CD14-positive monocyte (primary cell): ENCODE results near the gene CDC42BPG. TPM values are rescaled to one million over a fixed set of nuclear protein-coding genes. Genes with fewer than 3 reads are reported as not detected.

ENCODE experiments used
- DNase-seq, 3 donors: peaks; one replicate each; pipeline ENCODE4 v3.0.0-alpha.2; 2011 to 2022
- H2AFZ ChIP-seq: 2 replicates; pipeline ENCODE4 v1.6.0; 2012; ENCODE audit warnings: mild to moderate bottlenecking, low read depth, low read length, inconsistent platforms; ENCODE audit not compliant: insufficient read depth, poor library complexity, severe bottlenecking
- H3K27ac ChIP-seq, 2 donors: 1 replicate in 1 of 2; 2 replicates in 1 of 2; pipeline ENCODE4 v1.5.1; 2012 to 2013; ENCODE audit warnings: low read length in 2 of 2, control low read depth in 1 of 2, inconsistent platforms in 1 of 2, low read depth in 1 of 2, mild to moderate bottlenecking in 1 of 2
- H3K27me3 ChIP-seq, 2 donors: one replicate each; pipeline versions ENCODE4 v1.6.0 to v1.6.1; 2011 to 2013; ENCODE audit warnings: low read length in 2 of 2; ENCODE audit not compliant: control insufficient read depth in 2 of 2, insufficient read depth in 2 of 2
- H3K36me3 ChIP-seq, 2 donors: replicated peaks in 1 of 2; 1 replicate in 1 of 2; 2 replicates in 1 of 2; pipeline versions ENCODE4 v1.5.1 to v1.6.1; 2012 to 2013; ENCODE audit warnings: low read length in 2 of 2, control low read depth in 1 of 2, inconsistent platforms in 1 of 2, mild to moderate bottlenecking in 1 of 2; ENCODE audit not compliant: insufficient read depth in 2 of 2, control insufficient read depth in 1 of 2
- H3K4me1 ChIP-seq, 2 donors: 1 replicate in 1 of 2; 2 replicates in 1 of 2; pipeline versions ENCODE4 v1.5.1 to v1.6.1; 2012 to 2013; ENCODE audit warnings: low read length in 2 of 2, control low read depth in 1 of 2, inconsistent platforms in 1 of 2, mild to moderate bottlenecking in 1 of 2, moderate library complexity in 1 of 2; ENCODE audit not compliant: insufficient read depth in 2 of 2, control insufficient read depth in 1 of 2
- H3K4me2 ChIP-seq: replicated peaks from 2 replicates; pipeline ENCODE3; 2012; ENCODE audit warnings: low read length, moderate library complexity, mild to moderate bottlenecking; ENCODE audit not compliant: poor library complexity, severe bottlenecking; ENCODE audit errors: extremely low read depth
- H3K4me3 ChIP-seq, 3 experiments: fragments of 200-600 bp in 1 of 3; sonication (generic) in 1 of 3; replicated peaks in 1 of 3; 1 replicate in 2 of 3; 2 replicates in 1 of 3; pipeline ENCODE4 v1.5.1; 2011 to 2013; ENCODE audit warnings: low read length in 3 of 3, mild to moderate bottlenecking in 3 of 3, control low read depth in 2 of 3, low read depth in 2 of 3, inconsistent platforms in 1 of 3, moderate library complexity in 1 of 3
- H3K79me2 ChIP-seq: 2 replicates; pipeline ENCODE4 v1.6.0; 2012; ENCODE audit warnings: mild to moderate bottlenecking, control low read depth, inconsistent platforms, low read length, moderate library complexity; ENCODE audit not compliant: insufficient read depth
- H3K9ac ChIP-seq: 2 replicates; pipeline ENCODE4 v1.6.0; 2017; ENCODE audit warnings: low read length, mild to moderate bottlenecking; ENCODE audit not compliant: insufficient read depth, poor library complexity, severe bottlenecking
- H3K9me3 ChIP-seq, 2 donors: replicated peaks in 1 of 2; 1 replicate in 1 of 2; 2 replicates in 1 of 2; pipeline versions ENCODE4 v1.5.1 to v1.6.1; 2012 to 2013; ENCODE audit warnings: low read length in 2 of 2, control low read depth in 1 of 2; ENCODE audit not compliant: control insufficient read depth in 1 of 2, insufficient read depth in 1 of 2
- H4K20me1 ChIP-seq: 2 replicates; pipeline ENCODE4 v1.6.0; 2012; ENCODE audit warnings: mild to moderate bottlenecking, low read length, control low read depth, moderate library complexity; ENCODE audit not compliant: insufficient read depth
- H3K27ac Mint-ChIP-seq, 7 donors: one replicate each; pipeline ENCODE4 v1.8.0; 2020; ENCODE audit warnings: mild to moderate bottlenecking in 7 of 7, mixed read lengths in 7 of 7, moderate library complexity in 6 of 7, inconsistent platforms in 2 of 7
- H3K27me3 Mint-ChIP-seq, 3 donors: one replicate each; pipeline ENCODE4 v1.8.0; 2021 to 2022; ENCODE audit warnings: low read depth in 3 of 3, mild to moderate bottlenecking in 3 of 3, mixed read lengths in 3 of 3, moderate library complexity in 3 of 3, inconsistent platforms in 1 of 3
- H3K36me3 Mint-ChIP-seq, 2 donors: one replicate each; pipeline ENCODE4 v1.8.0; 2020; ENCODE audit warnings: mixed read lengths in 2 of 2, inconsistent platforms in 1 of 2, mild to moderate bottlenecking in 1 of 2
- H3K4me1 Mint-ChIP-seq: one replicate; pipeline ENCODE4 v1.8.0; 2020; ENCODE audit warnings: mild to moderate bottlenecking, mixed read lengths
- H3K4me3 Mint-ChIP-seq, 2 donors: one replicate each; pipeline ENCODE4 v1.8.0; 2020; ENCODE audit warnings: mild to moderate bottlenecking in 2 of 2, mixed read lengths in 2 of 2, moderate library complexity in 1 of 2
- H3K9me3 Mint-ChIP-seq, 7 donors: one replicate each; pipeline ENCODE4 v1.8.0; 2020 to 2022; ENCODE audit warnings: mixed read lengths in 7 of 7, mild to moderate bottlenecking in 6 of 7, moderate library complexity in 6 of 7, inconsistent platforms in 2 of 7
- WGBS: methylation state at CpG from one replicate; pipeline ENCODE4 v1.1.5; 2013; ENCODE audit warnings: missing lambda C conversion rate; ENCODE audit not compliant: insufficient coverage; 5-methylcytosine and 5-hydroxymethylcytosine counted together
- intact Hi-C, 2 donors: fragments of 100-400 bp; cut with micrococcal nuclease; formaldehyde crosslinking; loops; one replicate each; pipeline versions ENCODE4 v1.15.0 to v1.15.1; 2023
- polyA plus RNA-seq, 3 donors: library from polyadenylated mRNA; depleted of rRNA in 1 of 3; unstranded in 2 of 3; stranded (reverse) in 1 of 3; fragments of 300-500 nt in 2 of 3; fragments of >200 nt in 1 of 3; fragmentation: Illumina TruSeq in 2 of 3; gene quantifications; 1 replicate in 2 of 3; 2 replicates in 1 of 3; pipeline ENCODE4 v1.2.3, GENCODE V29; 2012 to 2021
- TF ChIP-seq, protein P1 (sequence below): fragments of 200-600 bp; IDR thresholded peaks from one replicate; pipeline ENCODE4 v1.8.0; 2022; ENCODE audit warnings: antibody characterized with exemption, mild to moderate bottlenecking

Gene CDC42BPG
- polyA plus RNA-seq, 3 donors = 0.23 TPM; not detected in 2

DNA sequence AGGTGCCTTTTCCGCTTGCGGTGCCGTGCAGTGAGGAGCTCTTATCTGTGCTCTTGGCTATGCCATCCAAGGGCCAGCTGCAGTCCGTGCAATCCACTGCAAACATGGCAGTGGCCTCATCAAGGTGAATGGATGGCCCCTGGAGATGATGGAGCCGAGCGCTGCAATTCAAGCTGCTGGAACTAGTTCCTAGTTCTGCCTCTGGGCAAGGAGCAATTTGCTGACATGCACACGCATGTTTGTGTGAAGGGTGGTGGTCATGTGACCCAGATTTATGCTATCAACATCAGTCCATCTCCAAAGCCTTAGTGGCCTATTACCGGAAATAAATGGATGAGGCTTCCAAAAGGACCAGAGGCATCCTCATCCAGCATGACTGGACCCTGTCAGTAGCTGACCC is 37.0 kb upstream of the CDC42BPG start:
- H3K4me3 Mint-ChIP-seq = peak overlapping the region in 1 of 2 donors; percentile 78
- Histone ChIP-seq H3K36me3 (no peaks in the 10 kb centered on the region), H3K4me1 (peaks cover 62 to 69% of the 10 kb centered on the region in 2 donors), H3K27me3 (peaks cover 0 to 7% of the 10 kb centered on the region in 2 donors), H4K20me1 (peaks cover 19% of the 10 kb centered on the region), H3K4me3 (no peak overlapping the region), H3K27ac (no peak overlapping the region), H3K79me2 (peaks cover 20% of the 10 kb centered on the region), H2AFZ (no peak overlapping the region), H3K9ac (no peak overlapping the region), H3K4me2 (no peak overlapping the region), H3K9me3 (no peaks in the 10 kb centered on the region)
- peaks cover 0 to 5% (median 0%) of the 10 kb centered on the region in 7 donors for H3K9me3 Mint-ChIP-seq
- peak overlapping the region in 4 of 7 donors; percentile 49 to 100 (median 71) for H3K27ac Mint-ChIP-seq
- intact Hi-C loops = no loop called here
- TF ChIP-seq, protein P1, sequence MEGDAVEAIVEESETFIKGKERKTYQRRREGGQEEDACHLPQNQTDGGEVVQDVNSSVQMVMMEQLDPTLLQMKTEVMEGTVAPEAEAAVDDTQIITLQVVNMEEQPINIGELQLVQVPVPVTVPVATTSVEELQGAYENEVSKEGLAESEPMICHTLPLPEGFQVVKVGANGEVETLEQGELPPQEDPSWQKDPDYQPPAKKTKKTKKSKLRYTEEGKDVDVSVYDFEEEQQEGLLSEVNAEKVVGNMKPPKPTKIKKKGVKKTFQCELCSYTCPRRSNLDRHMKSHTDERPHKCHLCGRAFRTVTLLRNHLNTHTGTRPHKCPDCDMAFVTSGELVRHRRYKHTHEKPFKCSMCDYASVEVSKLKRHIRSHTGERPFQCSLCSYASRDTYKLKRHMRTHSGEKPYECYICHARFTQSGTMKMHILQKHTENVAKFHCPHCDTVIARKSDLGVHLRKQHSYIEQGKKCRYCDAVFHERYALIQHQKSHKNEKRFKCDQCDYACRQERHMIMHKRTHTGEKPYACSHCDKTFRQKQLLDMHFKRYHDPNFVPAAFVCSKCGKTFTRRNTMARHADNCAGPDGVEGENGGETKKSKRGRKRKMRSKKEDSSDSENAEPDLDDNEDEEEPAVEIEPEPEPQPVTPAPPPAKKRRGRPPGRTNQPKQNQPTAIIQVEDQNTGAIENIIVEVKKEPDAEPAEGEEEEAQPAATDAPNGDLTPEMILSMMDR = no peak
- no peak for DNase-seq
- 100% methylated on average over 5 of the region's 8 CpGs for WGBS
- H3K36me3 Mint-ChIP-seq = peaks cover 6 to 16% of the 10 kb centered on the region in 2 donors
- peaks cover 62% of the 10 kb centered on the region for H3K4me1 Mint-ChIP-seq
- H3K27me3 Mint-ChIP-seq = peaks cover 6 to 25% (median 9%) of the 10 kb centered on the region in 3 donors

- H3K4me2 ChIP-seq = peak overlapping the region; percentile 100
- Mint-ChIP-seq H3K4me1 (peaks cover 63% of the 10 kb centered on the region), H3K36me3 (peaks cover 9 to 20% of the 10 kb centered on the region in 2 donors), H3K4me3 (peak overlapping the region; percentile 78 to 83), H3K9me3 (peaks cover 0 to 5% (median 0%) of the 10 kb centered on the region in 7 donors), H3K27ac (peak overlapping the region; percentile 99 to 100 (median 100)), H3K27me3 (peaks cover 6 to 25% (median 9%) of the 10 kb centered on the region in 3 donors)
- TF ChIP-seq, protein P1 = no peak
- peaks cover 30% of the 10 kb centered on the region for H4K20me1 ChIP-seq
- WGBS = 78% methylated on average over 12 of the region's 14 CpGs
- peaks cover 0 to 7% of the 10 kb centered on the region in 2 donors for H3K27me3 ChIP-seq
- no peaks in the 10 kb centered on the region for H3K9me3 ChIP-seq
- H3K4me3 ChIP-seq = peak overlapping the region in 1 of 3 experiments; percentile 100
- intact Hi-C loops = no loop called here
- peaks cover 30% of the 10 kb centered on the region for H3K79me2 ChIP-seq
- H3K4me1 ChIP-seq = peaks cover 62 to 69% of the 10 kb centered on the region in 2 donors
- DNase-seq = peak in 2 of 3 donors; percentile 47 to 62
- no peaks in the 10 kb centered on the region for H3K36me3 ChIP-seq
- H3K9ac ChIP-seq = no peak overlapping the region
- H3K27ac ChIP-seq = peak overlapping the region in 1 of 2 donors; percentile 61
- H2AFZ ChIP-seq = no peak overlapping the region
Measured at GRCh38 chr11:64880240-64881001, 36.0 kb upstream of the CDC42BPG start.
